MCF 10A (cell line): ENCODE measurements around the gene VPS36. TPM values are rescaled to one million over a fixed set of nuclear protein-coding genes. Genes with fewer than 3 reads are reported as not detected.
"Not testable (repeated sequence)": the region's sequence is repeated elsewhere in the genome, so short reads cannot be mapped to it uniquely, and the experiment has no call there.

Experiments
- BruUV-seq: library from RNA; stranded (reverse); fragments of 400-500 nt; replicated peaks from 2 replicates; lab custom pipeline; 2021; lab: Mats Ljungman, UMichigan
- CTCF ChIA-PET: fragments of 300-600 bp; sonication (Branson Sonifier 250); formaldehyde crosslinking; extraction: SDS; loops from one replicate; lab custom pipeline; 2021; ENCODE audit warnings: antibody characterized with exemption, inconsistent platforms; lab: Yijun Ruan, JAX
- POLR2A ChIA-PET: fragments of 300-600, 350-650 bp; sonication (Branson Sonifier 250); formaldehyde crosslinking; extraction: SDS; loops from one replicate; lab custom pipeline; 2020; ENCODE audit warnings: antibody characterized with exemption, inconsistent platforms; lab: Yijun Ruan, JAX
- DNase-seq: peaks from one replicate; pipeline ENCODE4 v3.0.0-alpha.2; 2018; ENCODE audit not compliant: unreplicated experiment
- H3K27ac Mint-ChIP-seq: one replicate; pipeline ENCODE4 v1.8.0; 2022; ENCODE audit warnings: mild to moderate bottlenecking, low read depth, mixed read lengths; ENCODE audit not compliant: unreplicated experiment
- H3K27me3 Mint-ChIP-seq: one replicate; pipeline ENCODE4 v1.8.0; 2022; ENCODE audit warnings: mixed read lengths; ENCODE audit not compliant: insufficient read depth, unreplicated experiment
- H3K36me3 Mint-ChIP-seq: one replicate; pipeline ENCODE4 v1.8.0; 2022; ENCODE audit warnings: mild to moderate bottlenecking, moderate library complexity, mixed read lengths; ENCODE audit not compliant: insufficient read depth, unreplicated experiment
- H3K4me1 Mint-ChIP-seq: one replicate; pipeline ENCODE4 v1.8.0; 2022; ENCODE audit warnings: mixed read lengths; ENCODE audit not compliant: insufficient read depth, unreplicated experiment
- H3K4me3 Mint-ChIP-seq: one replicate; pipeline ENCODE4 v1.8.0; 2022; ENCODE audit warnings: mild to moderate bottlenecking, moderate library complexity, mixed read lengths; ENCODE audit not compliant: unreplicated experiment
- H3K9me3 Mint-ChIP-seq: one replicate; pipeline ENCODE4 v1.8.0; 2022; ENCODE audit warnings: mixed read lengths; ENCODE audit not compliant: unreplicated experiment
- intact Hi-C: fragments of 100-400 bp; cut with micrococcal nuclease; formaldehyde crosslinking; loops from 2 replicates; pipeline ENCODE4 v1.14.1; 2022
- total RNA-seq: library from RNA; stranded (reverse); gene quantifications from 2 replicates; pipeline ENCODE4 v1.2.3, GENCODE V29; 2022
- TF ChIP-seq, protein P1 (sequence below): fragments of 200-600 bp; IDR thresholded peaks from one replicate; pipeline ENCODE4 v1.8.0; 2022; ENCODE audit warnings: antibody characterized with exemption, mild to moderate bottlenecking; ENCODE audit not compliant: unreplicated experiment

Gene VPS36
- total RNA-seq, 1 experiment from 2014 or later: 43.4 TPM

- Mint-ChIP-seq H3K36me3 (peaks cover 49% of the 10 kb centered on the region), H3K27ac (peak overlapping the region; percentile 98), H3K4me1 (peaks cover 33% of the 10 kb centered on the region), H3K9me3 (no peaks in the 10 kb centered on the region), H3K27me3 (no peaks in the 10 kb centered on the region), H3K4me3 (no peak overlapping the region)
- intact Hi-C loops: loop anchor here (2.0 kb wide), 1 partner anchor 37 kb away; the partner anchor contains the start of gene VPS36
- ChIA-PET CTCF (interaction anchor here (1.4 to 2.1 kb wide), 2 partner anchors 37 to 70 kb away, joined by 7 to 12 read pairs; partner anchors contain the start of gene VPS36), POLR2A (interaction anchor here (1.3 to 7.3 kb wide), 7 partner anchors 8 to 70 kb away, joined by 3 to 101 read pairs (median 19); partner anchors contain the start of genes THSD1 and VPS36)
- no peak for DNase-seq
- TF ChIP-seq, protein P1, sequence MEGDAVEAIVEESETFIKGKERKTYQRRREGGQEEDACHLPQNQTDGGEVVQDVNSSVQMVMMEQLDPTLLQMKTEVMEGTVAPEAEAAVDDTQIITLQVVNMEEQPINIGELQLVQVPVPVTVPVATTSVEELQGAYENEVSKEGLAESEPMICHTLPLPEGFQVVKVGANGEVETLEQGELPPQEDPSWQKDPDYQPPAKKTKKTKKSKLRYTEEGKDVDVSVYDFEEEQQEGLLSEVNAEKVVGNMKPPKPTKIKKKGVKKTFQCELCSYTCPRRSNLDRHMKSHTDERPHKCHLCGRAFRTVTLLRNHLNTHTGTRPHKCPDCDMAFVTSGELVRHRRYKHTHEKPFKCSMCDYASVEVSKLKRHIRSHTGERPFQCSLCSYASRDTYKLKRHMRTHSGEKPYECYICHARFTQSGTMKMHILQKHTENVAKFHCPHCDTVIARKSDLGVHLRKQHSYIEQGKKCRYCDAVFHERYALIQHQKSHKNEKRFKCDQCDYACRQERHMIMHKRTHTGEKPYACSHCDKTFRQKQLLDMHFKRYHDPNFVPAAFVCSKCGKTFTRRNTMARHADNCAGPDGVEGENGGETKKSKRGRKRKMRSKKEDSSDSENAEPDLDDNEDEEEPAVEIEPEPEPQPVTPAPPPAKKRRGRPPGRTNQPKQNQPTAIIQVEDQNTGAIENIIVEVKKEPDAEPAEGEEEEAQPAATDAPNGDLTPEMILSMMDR: no peak
- no TSS peak for BruUV-seq
Measured at GRCh38 chr13:52414051-52414450, 36.4 kb downstream of the VPS36 start.

DNA sequence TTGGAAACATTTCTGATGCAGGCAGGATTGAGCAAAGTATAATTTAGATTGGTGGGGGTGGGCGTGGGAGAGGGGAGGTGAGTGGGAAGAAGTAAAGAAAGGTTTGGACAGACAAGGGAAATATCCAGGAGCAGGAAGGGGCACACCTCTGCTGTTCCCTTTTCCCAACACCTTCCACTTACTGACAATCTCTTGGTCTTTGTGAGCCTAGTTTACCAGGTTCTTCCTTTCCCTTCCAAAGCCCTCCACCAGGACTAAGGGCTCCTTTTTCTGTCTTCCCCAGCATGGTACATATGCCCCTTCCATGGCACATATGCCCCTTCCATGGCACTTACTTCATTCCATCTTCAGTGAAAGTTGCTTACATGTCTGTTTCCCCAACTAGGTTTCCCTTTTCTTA is 38.3 kb downstream of the VPS36 start:
- POLR2A ChIA-PET: interaction anchor here (1.0 to 7.3 kb wide), 8 partner anchors 8 to 68 kb away, joined by 3 to 73 read pairs (median 9); partner anchors contain the start of gene VPS36
- no peak for DNase-seq
- peaks cover 39% of the 10 kb centered on the region for H3K36me3 Mint-ChIP-seq
- H3K27ac Mint-ChIP-seq: peak overlapping the region; percentile 88
- TF ChIP-seq, protein P1: no peak
- CTCF ChIA-PET: interaction anchor here (0.7 to 3.0 kb wide), 3 partner anchors 36 to 51 kb away, joined by 3 to 31 read pairs (median 3); partner anchors contain the start of gene VPS36
- H3K27me3 Mint-ChIP-seq: no peaks in the 10 kb centered on the region
- intact Hi-C loops: no loop called here
- H3K4me3 Mint-ChIP-seq: no peak overlapping the region
- H3K9me3 Mint-ChIP-seq: no peaks in the 10 kb centered on the region
- H3K4me1 Mint-ChIP-seq: peaks cover 33% of the 10 kb centered on the region
- BruUV-seq: no TSS peak

DNA sequence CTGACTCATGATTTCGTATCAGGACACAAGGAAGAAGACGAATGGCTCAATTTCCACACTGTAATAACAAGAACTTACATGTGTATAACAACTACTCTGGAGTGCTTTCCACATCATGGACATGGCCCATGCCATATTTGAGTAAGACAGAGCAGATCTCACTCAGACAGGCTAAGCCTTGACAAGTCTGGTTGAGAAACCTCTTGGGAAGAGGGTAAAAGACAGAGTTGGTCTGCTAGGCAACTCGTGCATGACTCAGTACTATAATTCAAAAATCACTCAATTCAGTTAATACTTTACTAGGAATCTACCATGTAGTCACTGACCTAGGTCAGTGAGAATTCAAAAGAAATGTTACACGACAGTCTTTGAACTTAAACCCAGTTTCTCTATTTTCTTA is 38.8 kb downstream of the VPS36 start:
- POLR2A ChIA-PET: interaction anchor here (0.8 to 7.3 kb wide), 12 partner anchors 10 to 326 kb away, joined by 3 to 73 read pairs (median 6); partner anchors contain the start of gene VPS36
- H3K4me3 Mint-ChIP-seq: no peak overlapping the region
- CTCF ChIA-PET: interaction anchor here (0.5 to 3.1 kb wide), 5 partner anchors 29 to 68 kb away, joined by 3 to 31 read pairs (median 5); partner anchors contain the start of gene VPS36
- intact Hi-C loops: no loop called here
- H3K4me1 Mint-ChIP-seq: peaks cover 33% of the 10 kb centered on the region
- DNase-seq: peak; percentile 89
- H3K36me3 Mint-ChIP-seq: peaks cover 34% of the 10 kb centered on the region
- BruUV-seq: no TSS peak
- H3K27ac Mint-ChIP-seq: peak overlapping the region; percentile 88
- TF ChIP-seq, protein P1: no peak
- no peaks in the 10 kb centered on the region for H3K27me3 Mint-ChIP-seq
- no peaks in the 10 kb centered on the region for H3K9me3 Mint-ChIP-seq

DNA sequence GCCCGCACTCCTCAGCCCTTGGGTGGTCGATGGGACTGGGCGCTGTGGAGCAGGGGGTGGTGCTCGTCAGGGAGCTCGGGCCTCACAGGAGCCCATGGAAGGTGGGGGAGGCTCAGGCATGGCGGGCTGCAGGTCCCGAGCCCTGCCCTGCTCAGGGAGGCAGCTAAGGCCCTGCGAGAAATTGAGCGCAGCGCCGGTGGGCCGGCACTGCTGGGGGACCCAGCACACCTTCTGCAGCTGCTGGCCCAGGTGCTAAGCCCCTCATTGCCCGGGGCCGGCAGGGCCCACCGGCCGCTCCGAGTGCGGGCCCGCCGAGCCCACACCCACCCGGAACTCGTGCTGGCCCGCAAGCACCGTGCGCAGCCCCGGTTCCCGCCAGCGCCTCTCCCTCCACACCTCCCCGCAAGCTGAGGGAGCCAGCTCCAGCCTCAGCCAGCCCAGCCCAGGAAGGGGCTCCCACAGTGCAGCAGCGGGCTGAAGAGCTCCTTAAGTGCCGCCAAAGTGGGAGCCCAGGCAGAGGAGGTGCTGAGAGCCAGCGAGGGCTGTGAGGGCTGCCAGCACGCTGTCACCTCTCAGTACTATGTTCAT is 42.3 kb downstream of the VPS36 start:
- H3K9me3 Mint-ChIP-seq, BruUV-seq, intact Hi-C loops, H3K27ac Mint-ChIP-seq, H3K27me3 Mint-ChIP-seq, DNase-seq, H3K4me3 Mint-ChIP-seq: not testable (repeated sequence)
- peaks cover 18% of the 10 kb centered on the region for H3K4me1 Mint-ChIP-seq
- CTCF ChIA-PET: interaction anchor here (0.7 to 2.3 kb wide), 6 partner anchors 9 to 65 kb away, joined by 3 to 8 read pairs (median 4); partner anchors contain the start of gene VPS36
- peaks cover 38% of the 10 kb centered on the region for H3K36me3 Mint-ChIP-seq
- POLR2A ChIA-PET: interaction anchor here (0.7 to 5.3 kb wide), 5 partner anchors 8 to 617 kb away, joined by 3 to 52 read pairs (median 3); no protein-coding TSS in a partner anchor

DNA sequence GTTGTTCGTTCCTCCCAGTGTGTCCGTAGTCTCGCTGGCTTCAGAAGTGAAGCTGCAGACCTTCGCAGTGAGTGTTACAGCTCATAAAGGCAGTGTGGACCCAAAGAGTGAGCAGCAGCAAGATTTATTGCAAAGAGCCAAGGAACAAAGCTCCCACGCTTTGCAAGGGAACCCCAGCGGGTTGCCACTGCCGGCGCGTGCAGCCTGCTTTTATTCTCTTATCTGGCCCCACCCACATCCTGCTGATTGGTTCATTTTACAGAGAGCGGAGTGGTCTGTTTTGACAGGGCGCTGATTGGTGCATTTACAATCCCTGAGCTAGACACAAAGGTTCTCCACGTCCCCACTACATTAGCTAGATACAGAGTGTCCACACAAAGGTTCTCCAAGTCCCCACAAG is 43.0 kb downstream of the VPS36 start:
- peaks cover 42% of the 10 kb centered on the region for H3K36me3 Mint-ChIP-seq
- ChIA-PET POLR2A (interaction anchor here (0.8 to 5.3 kb wide), 4 partner anchors 8 to 59 kb away, joined by 3 to 52 read pairs (median 12); no protein-coding TSS in a partner anchor), CTCF (interaction anchor here (1.0 to 2.3 kb wide), 4 partner anchors 10 to 64 kb away, joined by 3 to 8 read pairs (median 6); partner anchors contain the start of gene VPS36)
- BruUV-seq, intact Hi-C loops, H3K4me3 Mint-ChIP-seq, DNase-seq, H3K27me3 Mint-ChIP-seq, H3K27ac Mint-ChIP-seq, H3K9me3 Mint-ChIP-seq: not testable (repeated sequence)
- H3K4me1 Mint-ChIP-seq: peaks cover 19% of the 10 kb centered on the region
